WTC11 (cell line): ENCODE results near the gene LYST. TPM values are rescaled to one million over a fixed set of nuclear protein-coding genes. Genes with fewer than 3 reads are reported as not detected.

Experiments used
- ATAC-seq: fragments of 200-7000 bp; cut with Tn5 transposase; 2 replicates; pipeline ENCODE4 v1.10.0; 2021; ENCODE audit warnings: mild to moderate bottlenecking, moderate library complexity
- CTCF ChIA-PET: fragments of 300-600 bp; sonication (Branson Sonifier 250); formaldehyde crosslinking; loops from one replicate; lab custom pipeline; 2021; ENCODE audit warnings: antibody characterized with exemption; lab: Charles Lee
- POLR2A ChIA-PET: fragments of 350-600 bp; sonication (Branson Sonifier 250); formaldehyde crosslinking; loops from one replicate; lab custom pipeline; 2021; ENCODE audit warnings: antibody characterized with exemption; lab: Charles Lee
- DNase-seq: peaks from one replicate; pipeline ENCODE4 v3.0.0; 2021; ENCODE audit warnings: low spot score
- H3K27ac Mint-ChIP-seq: 2 replicates; pipeline ENCODE4 v1.8.0; 2021; ENCODE audit warnings: mixed read lengths
- H3K27me3 Mint-ChIP-seq: 2 replicates; pipeline ENCODE4 v1.8.0; 2021; ENCODE audit warnings: low read depth, mild to moderate bottlenecking, moderate library complexity, mixed read lengths
- H3K36me3 Mint-ChIP-seq: 2 replicates; pipeline ENCODE4 v1.8.0; 2021; ENCODE audit warnings: mixed read lengths
- H3K4me1 Mint-ChIP-seq: 2 replicates; pipeline ENCODE4 v1.8.0; 2022; ENCODE audit warnings: mixed read lengths
- H3K4me3 Mint-ChIP-seq: 2 replicates; pipeline ENCODE4 v1.8.0; 2021; ENCODE audit warnings: mild to moderate bottlenecking, moderate library complexity, mixed read lengths
- H3K9me3 Mint-ChIP-seq: 2 replicates; pipeline ENCODE4 v1.8.0; 2021; ENCODE audit warnings: mixed read lengths
- ATF1 ChIP-seq: sonication (generic); formaldehyde crosslinking; IDR thresholded peaks from 2 replicates; pipeline ENCODE4 v1.8.1; 2023; ENCODE audit warnings: mild to moderate bottlenecking, moderate library complexity, missing genetic modification reagents
- EMX1 ChIP-seq: fragments of 250-450 bp; sonication (Bioruptor Pico); IDR thresholded peaks from 2 replicates; pipeline ENCODE4 v1.8.0; 2021; ENCODE audit warnings: mild to moderate bottlenecking
- ETV6 ChIP-seq: sonication (generic); formaldehyde crosslinking; IDR thresholded peaks from 2 replicates; pipeline ENCODE4 v1.8.1; 2022; ENCODE audit warnings: mild to moderate bottlenecking, missing genetic modification reagents
- FOXP1 ChIP-seq: sonication (generic); formaldehyde crosslinking; IDR thresholded peaks from 2 replicates; pipeline ENCODE4 v1.8.0; 2022; ENCODE audit warnings: missing genetic modification reagents, mild to moderate bottlenecking, moderate library complexity, borderline replicate concordance
- JUN ChIP-seq: sonication (generic); formaldehyde crosslinking; IDR thresholded peaks from 2 replicates; pipeline ENCODE4 v1.8.0; 2023; ENCODE audit warnings: mild to moderate bottlenecking, missing genetic modification reagents
- NFE2L1 ChIP-seq: sonication (generic); formaldehyde crosslinking; IDR thresholded peaks from 2 replicates; pipeline ENCODE4 v1.8.1; 2023; ENCODE audit warnings: missing genetic modification reagents
- NR1H2 ChIP-seq: sonication (generic); formaldehyde crosslinking; IDR thresholded peaks from 2 replicates; pipeline ENCODE4 v1.9.0; 2021; ENCODE audit warnings: mild to moderate bottlenecking, moderate library complexity, missing genetic modification reagents
- SMAD3 ChIP-seq: sonication (generic); formaldehyde crosslinking; IDR thresholded peaks from 2 replicates; pipeline ENCODE4 v1.8.0; 2022; ENCODE audit warnings: missing genetic modification reagents, mild to moderate bottlenecking, borderline replicate concordance
- TEAD1 ChIP-seq: sonication (generic); formaldehyde crosslinking; IDR thresholded peaks from 2 replicates; pipeline ENCODE4 v1.8.0; 2022; ENCODE audit warnings: mild to moderate bottlenecking, missing genetic modification reagents
- TP53 ChIP-seq: sonication (generic); formaldehyde crosslinking; IDR thresholded peaks from 2 replicates; pipeline ENCODE4 v1.8.1; 2023; ENCODE audit warnings: mild to moderate bottlenecking, missing genetic modification reagents
- ZBTB21 ChIP-seq: sonication (generic); formaldehyde crosslinking; IDR thresholded peaks from 2 replicates; pipeline ENCODE4 v1.8.1; 2023; ENCODE audit warnings: mild to moderate bottlenecking, missing genetic modification reagents, borderline replicate concordance
- ZNF121 ChIP-seq: sonication (generic); formaldehyde crosslinking; IDR thresholded peaks from 2 replicates; pipeline ENCODE4 v1.8.0; 2023; ENCODE audit warnings: missing genetic modification reagents
- ZNF263 ChIP-seq: sonication (generic); formaldehyde crosslinking; IDR thresholded peaks from 2 replicates; pipeline ENCODE4 v1.8.1; 2022; ENCODE audit warnings: low read depth, mild to moderate bottlenecking, moderate library complexity, missing genetic modification reagents
- ZNF317 ChIP-seq: sonication (generic); formaldehyde crosslinking; IDR thresholded peaks from 2 replicates; pipeline ENCODE4 v1.8.1; 2023; ENCODE audit warnings: low read depth, mild to moderate bottlenecking, moderate library complexity, missing genetic modification reagents, borderline replicate concordance
- ZNF416 ChIP-seq: fragments of 250-450 bp; sonication (Bioruptor Pico); IDR thresholded peaks from 2 replicates; pipeline ENCODE4 v1.9.0; 2021; ENCODE audit warnings: mild to moderate bottlenecking, inconsistent platforms
- ZNF671 ChIP-seq: fragments of 250-450 bp; sonication (Bioruptor Pico); IDR thresholded peaks from 2 replicates; pipeline ENCODE4 v1.8.0; 2021; ENCODE audit warnings: mild to moderate bottlenecking
- total RNA-seq: library from RNA; stranded (reverse); gene quantifications from 3 replicates; pipeline ENCODE4 v1.2.3, GENCODE V29; 2021
- TF ChIP-seq, protein P1 (sequence below): sonication (generic); formaldehyde crosslinking; IDR thresholded peaks from 2 replicates; pipeline ENCODE4 v1.8.0; 2022; ENCODE audit warnings: missing genetic modification reagents
- TF ChIP-seq, protein P2 (sequence below): sonication (generic); formaldehyde crosslinking; IDR thresholded peaks from 2 replicates; pipeline ENCODE4 v1.8.1; 2023; ENCODE audit warnings: mild to moderate bottlenecking, missing genetic modification reagents, borderline replicate concordance
- TF ChIP-seq, protein P3 (sequence below): fragments of 250-450 bp; sonication (Bioruptor Pico); conservative IDR thresholded peaks from 2 replicates; pipeline ENCODE4 v1.9.0; 2021; ENCODE audit warnings: mild to moderate bottlenecking
- TF ChIP-seq, protein P4 (sequence below): fragments of 250-450 bp; sonication (Bioruptor Pico); IDR thresholded peaks from 2 replicates; pipeline ENCODE4 v1.9.0; 2021; ENCODE audit warnings: mild to moderate bottlenecking
- TF ChIP-seq, protein P5 (sequence below): fragments of 250-450 bp; sonication (Bioruptor Pico); IDR thresholded peaks from 2 replicates; pipeline ENCODE4 v1.8.0; 2021; ENCODE audit warnings: mild to moderate bottlenecking
- TF ChIP-seq, protein P6 (sequence below): sonication (generic); formaldehyde crosslinking; IDR thresholded peaks from 2 replicates; pipeline ENCODE4 v1.8.0; 2022; ENCODE audit warnings: mild to moderate bottlenecking, missing genetic modification reagents

Gene LYST
- total RNA-seq, 1 experiment from 2014 or later = 0.59 TPM

DNA sequence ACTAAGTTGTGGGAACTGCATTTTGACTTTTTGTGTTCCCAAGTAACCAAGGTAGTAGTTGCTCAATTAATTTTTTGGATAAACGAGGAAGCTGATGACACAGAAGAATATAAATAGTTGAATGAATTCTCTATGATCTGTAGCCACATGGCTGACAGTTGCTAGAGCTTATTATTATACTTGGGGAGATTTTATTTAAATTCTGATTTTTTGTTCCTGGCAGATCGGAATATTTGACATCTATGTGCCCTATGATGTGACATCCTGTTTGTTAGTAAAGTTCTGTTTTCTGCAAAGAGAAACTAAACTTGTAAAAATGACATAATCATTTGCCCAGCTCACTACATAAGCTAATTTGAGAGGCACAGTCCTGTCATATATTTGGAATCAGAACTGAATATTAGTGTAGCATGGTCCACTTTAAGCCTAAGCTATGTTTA, 9.7 kb upstream of the LYST start:
- Mint-ChIP-seq H3K4me3 (no peak overlapping the region), H3K9me3 (no peaks in the 10 kb centered on the region), H3K27me3 (peaks cover 15% of the 10 kb centered on the region; the same call in 1 of the 2 replicates), H3K36me3 (no peaks in the 10 kb centered on the region), H3K27ac (no peak overlapping the region), H3K4me1 (no peaks in the 10 kb centered on the region)
- ATAC-seq = no peak
- no peak for DNase-seq
- CTCF ChIA-PET = interaction anchor here (1.1 to 2.4 kb wide), 2 partner anchors 9 to 95 kb away, joined by 3 to 8 read pairs; partner anchors contain the start of gene LYST
- no peak for TF ChIP-seq TEAD1
- TF ChIP-seq EMX1 = no peak
- no peak for TF ChIP-seq ZNF671 (CRISPR knock-in tag)
- TF ChIP-seq FOXP1 (CRISPR knock-in tag) = no peak
- TF ChIP-seq ZNF416 (CRISPR knock-in tag) = no peak
- POLR2A ChIA-PET = no interaction called here

DNA sequence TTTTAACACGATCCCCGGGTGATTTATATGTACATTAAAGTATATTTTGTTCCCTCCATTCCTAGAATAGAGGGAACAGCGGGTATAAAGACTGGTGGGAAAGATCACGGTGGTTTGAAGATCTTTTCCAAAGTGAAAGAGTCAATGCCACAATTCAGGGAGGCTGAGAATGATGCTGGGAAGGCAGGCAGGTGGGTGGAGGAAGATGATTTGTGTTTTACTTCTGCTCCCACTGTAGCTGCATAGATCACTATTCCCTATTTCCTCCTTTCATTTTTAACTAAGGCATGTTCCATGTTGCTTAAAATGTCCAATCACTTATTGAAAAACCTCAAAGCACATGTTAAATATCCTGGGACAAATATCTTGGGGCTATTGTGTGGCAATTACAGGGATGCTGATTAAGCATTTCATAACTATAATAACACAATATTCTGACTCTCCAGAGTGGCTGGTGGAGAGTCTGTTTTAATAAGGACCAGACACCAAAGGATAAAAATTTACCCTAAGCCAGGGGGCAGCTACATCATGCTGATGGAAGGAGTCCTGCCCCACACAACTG, 8.4 kb upstream of the LYST start:
- CTCF ChIA-PET = interaction anchor here (2.4 kb wide), 1 partner anchor 97 kb away, joined by 8 read pairs; no protein-coding TSS in a partner anchor
- no peak for DNase-seq
- no peak overlapping the region for H3K4me3 Mint-ChIP-seq
- no peaks in the 10 kb centered on the region for H3K36me3 Mint-ChIP-seq
- H3K27ac Mint-ChIP-seq = no peak overlapping the region
- no peaks in the 10 kb centered on the region for H3K4me1 Mint-ChIP-seq
- POLR2A ChIA-PET = no interaction called here
- peaks cover 15% of the 10 kb centered on the region; the same call in 1 of the 2 replicates for H3K27me3 Mint-ChIP-seq
- no peak for ATAC-seq
- H3K9me3 Mint-ChIP-seq = no peaks in the 10 kb centered on the region
- TF ChIP-seq ZNF317 (no peak), ATF1 (CRISPR knock-in tag) (no peak), SMAD3 (CRISPR knock-in tag) (no peak), NFE2L1 (no peak)
- TF ChIP-seq, protein P1, sequence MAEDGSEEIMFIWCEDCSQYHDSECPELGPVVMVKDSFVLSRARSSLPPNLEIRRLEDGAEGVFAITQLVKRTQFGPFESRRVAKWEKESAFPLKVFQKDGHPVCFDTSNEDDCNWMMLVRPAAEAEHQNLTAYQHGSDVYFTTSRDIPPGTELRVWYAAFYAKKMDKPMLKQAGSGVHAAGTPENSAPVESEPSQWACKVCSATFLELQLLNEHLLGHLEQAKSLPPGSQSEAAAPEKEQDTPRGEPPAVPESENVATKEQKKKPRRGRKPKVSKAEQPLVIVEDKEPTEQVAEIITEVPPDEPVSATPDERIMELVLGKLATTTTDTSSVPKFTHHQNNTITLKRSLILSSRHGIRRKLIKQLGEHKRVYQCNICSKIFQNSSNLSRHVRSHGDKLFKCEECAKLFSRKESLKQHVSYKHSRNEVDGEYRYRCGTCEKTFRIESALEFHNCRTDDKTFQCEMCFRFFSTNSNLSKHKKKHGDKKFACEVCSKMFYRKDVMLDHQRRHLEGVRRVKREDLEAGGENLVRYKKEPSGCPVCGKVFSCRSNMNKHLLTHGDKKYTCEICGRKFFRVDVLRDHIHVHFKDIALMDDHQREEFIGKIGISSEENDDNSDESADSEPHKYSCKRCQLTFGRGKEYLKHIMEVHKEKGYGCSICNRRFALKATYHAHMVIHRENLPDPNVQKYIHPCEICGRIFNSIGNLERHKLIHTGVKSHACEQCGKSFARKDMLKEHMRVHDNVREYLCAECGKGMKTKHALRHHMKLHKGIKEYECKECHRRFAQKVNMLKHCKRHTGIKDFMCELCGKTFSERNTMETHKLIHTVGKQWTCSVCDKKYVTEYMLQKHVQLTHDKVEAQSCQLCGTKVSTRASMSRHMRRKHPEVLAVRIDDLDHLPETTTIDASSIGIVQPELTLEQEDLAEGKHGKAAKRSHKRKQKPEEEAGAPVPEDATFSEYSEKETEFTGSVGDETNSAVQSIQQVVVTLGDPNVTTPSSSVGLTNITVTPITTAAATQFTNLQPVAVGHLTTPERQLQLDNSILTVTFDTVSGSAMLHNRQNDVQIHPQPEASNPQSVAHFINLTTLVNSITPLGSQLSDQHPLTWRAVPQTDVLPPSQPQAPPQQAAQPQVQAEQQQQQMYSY (CRISPR knock-in tag) = no peak
- TF ChIP-seq, protein P2, sequence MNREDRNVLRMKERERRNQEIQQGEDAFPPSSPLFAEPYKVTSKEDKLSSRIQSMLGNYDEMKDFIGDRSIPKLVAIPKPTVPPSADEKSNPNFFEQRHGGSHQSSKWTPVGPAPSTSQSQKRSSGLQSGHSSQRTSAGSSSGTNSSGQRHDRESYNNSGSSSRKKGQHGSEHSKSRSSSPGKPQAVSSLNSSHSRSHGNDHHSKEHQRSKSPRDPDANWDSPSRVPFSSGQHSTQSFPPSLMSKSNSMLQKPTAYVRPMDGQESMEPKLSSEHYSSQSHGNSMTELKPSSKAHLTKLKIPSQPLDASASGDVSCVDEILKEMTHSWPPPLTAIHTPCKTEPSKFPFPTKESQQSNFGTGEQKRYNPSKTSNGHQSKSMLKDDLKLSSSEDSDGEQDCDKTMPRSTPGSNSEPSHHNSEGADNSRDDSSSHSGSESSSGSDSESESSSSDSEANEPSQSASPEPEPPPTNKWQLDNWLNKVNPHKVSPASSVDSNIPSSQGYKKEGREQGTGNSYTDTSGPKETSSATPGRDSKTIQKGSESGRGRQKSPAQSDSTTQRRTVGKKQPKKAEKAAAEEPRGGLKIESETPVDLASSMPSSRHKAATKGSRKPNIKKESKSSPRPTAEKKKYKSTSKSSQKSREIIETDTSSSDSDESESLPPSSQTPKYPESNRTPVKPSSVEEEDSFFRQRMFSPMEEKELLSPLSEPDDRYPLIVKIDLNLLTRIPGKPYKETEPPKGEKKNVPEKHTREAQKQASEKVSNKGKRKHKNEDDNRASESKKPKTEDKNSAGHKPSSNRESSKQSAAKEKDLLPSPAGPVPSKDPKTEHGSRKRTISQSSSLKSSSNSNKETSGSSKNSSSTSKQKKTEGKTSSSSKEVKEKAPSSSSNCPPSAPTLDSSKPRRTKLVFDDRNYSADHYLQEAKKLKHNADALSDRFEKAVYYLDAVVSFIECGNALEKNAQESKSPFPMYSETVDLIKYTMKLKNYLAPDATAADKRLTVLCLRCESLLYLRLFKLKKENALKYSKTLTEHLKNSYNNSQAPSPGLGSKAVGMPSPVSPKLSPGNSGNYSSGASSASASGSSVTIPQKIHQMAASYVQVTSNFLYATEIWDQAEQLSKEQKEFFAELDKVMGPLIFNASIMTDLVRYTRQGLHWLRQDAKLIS (CRISPR knock-in tag) = no peak
- TF ChIP-seq, protein P3, sequence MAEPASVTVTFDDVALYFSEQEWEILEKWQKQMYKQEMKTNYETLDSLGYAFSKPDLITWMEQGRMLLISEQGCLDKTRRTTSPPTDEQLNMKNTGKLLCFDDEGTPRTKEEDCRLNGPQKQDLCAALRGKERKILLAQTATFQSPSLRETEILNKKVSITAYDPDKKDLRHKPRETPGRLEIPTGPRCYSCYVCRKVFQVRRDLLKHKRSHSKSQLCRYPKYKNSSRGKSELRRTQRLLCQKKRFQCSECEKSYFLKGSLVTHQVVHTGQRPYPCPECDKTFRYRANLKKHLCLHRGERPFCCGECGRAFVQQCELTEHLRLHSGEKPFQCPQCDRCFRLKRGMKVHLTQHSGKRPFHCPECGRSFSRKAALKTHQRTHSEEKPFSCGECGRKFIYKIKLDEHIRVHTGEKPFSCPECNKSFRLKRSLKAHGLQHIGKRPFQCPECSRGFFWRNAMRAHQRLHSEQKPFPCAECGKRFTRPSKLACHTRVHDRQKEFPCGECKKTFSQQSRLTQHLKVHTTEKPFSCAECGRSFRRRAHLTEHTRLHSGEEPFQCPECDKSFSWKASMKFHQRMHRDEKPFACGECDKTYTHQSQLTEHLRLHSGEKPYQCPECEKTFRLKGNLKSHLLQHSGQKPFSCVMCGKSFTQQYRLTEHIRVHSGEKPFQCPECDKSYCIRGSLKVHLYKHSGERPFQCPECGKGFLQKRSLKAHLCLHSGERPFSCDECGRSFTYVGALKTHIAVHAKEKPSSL (CRISPR knock-in tag) = no peak
- TF ChIP-seq, all 79 proteins: peak for 0

DNA sequence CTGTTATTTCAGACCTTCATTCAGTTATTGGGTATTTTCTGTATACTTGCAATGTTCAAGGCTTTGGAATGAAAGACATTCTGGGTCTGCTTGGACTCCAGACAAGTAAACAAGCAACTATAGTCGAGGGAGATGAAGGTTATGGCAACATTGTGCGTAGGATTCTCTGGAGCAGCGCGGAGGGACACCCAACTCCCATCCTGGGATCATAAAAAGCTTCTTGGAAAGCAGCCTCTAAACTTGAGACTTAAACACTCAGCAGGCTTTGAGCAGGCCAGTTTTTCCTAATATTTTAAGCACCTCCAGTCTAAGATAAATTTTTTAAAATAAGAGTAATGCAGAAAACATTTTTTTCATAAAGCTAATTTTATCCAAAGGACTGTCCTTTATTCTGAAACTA, 7.6 kb upstream of the LYST start:
- TF ChIP-seq JUN (CRISPR knock-in tag) = no peak
- TF ChIP-seq, protein P4, sequence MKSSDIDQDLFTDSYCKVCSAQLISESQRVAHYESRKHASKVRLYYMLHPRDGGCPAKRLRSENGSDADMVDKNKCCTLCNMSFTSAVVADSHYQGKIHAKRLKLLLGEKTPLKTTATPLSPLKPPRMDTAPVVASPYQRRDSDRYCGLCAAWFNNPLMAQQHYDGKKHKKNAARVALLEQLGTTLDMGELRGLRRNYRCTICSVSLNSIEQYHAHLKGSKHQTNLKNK = no peak
- no peak for TF ChIP-seq ZBTB21
- TF ChIP-seq ZNF263 (CRISPR knock-in tag) = no peak
- no peak for TF ChIP-seq ETV6
- no peak for TF ChIP-seq FOXP1 (CRISPR knock-in tag)
- TF ChIP-seq NR1H2 (CRISPR knock-in tag) = no peak
- TF ChIP-seq, protein P5, sequence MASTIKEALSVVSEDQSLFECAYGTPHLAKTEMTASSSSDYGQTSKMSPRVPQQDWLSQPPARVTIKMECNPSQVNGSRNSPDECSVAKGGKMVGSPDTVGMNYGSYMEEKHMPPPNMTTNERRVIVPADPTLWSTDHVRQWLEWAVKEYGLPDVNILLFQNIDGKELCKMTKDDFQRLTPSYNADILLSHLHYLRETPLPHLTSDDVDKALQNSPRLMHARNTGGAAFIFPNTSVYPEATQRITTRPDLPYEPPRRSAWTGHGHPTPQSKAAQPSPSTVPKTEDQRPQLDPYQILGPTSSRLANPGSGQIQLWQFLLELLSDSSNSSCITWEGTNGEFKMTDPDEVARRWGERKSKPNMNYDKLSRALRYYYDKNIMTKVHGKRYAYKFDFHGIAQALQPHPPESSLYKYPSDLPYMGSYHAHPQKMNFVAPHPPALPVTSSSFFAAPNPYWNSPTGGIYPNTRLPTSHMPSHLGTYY = no peak
- no peak for TF ChIP-seq ZNF121
- TF ChIP-seq, protein P6, sequence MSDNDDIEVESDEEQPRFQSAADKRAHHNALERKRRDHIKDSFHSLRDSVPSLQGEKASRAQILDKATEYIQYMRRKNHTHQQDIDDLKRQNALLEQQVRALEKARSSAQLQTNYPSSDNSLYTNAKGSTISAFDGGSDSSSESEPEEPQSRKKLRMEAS (CRISPR knock-in tag) = no peak
- TF ChIP-seq ATF1 (CRISPR knock-in tag) = no peak
- TF ChIP-seq TP53 (CRISPR knock-in tag) = no peak
- CTCF ChIA-PET = interaction anchor here (2.4 kb wide), 1 partner anchor 98 kb away, joined by 8 read pairs; no protein-coding TSS in a partner anchor
- Mint-ChIP-seq H3K9me3 (no peaks in the 10 kb centered on the region), H3K27ac (no peak overlapping the region), H3K27me3 (peaks cover 12% of the 10 kb centered on the region), H3K4me3 (no peak overlapping the region), H3K36me3 (no peaks in the 10 kb centered on the region), H3K4me1 (no peaks in the 10 kb centered on the region)
- no peak for ATAC-seq
- no peak for DNase-seq
- POLR2A ChIA-PET = no interaction called here
